GM21526 (cell line): ENCODE measurements around the gene AKNA.

Experiments used
- ATAC-seq: cut with Tn5 transposase; IDR thresholded peaks from one replicate; pipeline ENCODE4 v1.9.1; 2021; ENCODE audit warnings: moderate library complexity; ENCODE audit not compliant: unreplicated experiment, low FRiP score

The AKNA gene

DNA sequence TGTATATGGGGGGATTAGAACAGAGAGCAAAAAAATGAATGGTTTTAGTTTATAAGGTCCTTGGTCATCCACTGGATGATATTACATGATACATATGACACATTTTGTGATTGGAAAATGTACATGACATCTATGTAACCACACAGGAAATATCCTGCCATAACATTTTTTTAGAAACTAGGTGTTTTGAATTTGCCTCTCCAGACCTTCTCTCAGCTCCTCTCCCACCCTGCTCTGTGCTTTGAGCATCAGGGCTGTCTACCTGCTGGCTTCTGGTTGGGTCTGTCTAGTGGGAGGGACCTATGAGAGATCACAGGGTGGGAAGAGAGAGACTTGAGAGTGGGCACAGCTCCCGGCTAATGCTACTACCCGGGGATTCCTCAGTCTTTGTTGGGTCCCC lies 24.4 kb downstream of the AKNA start:
- no peak for ATAC-seq

DNA sequence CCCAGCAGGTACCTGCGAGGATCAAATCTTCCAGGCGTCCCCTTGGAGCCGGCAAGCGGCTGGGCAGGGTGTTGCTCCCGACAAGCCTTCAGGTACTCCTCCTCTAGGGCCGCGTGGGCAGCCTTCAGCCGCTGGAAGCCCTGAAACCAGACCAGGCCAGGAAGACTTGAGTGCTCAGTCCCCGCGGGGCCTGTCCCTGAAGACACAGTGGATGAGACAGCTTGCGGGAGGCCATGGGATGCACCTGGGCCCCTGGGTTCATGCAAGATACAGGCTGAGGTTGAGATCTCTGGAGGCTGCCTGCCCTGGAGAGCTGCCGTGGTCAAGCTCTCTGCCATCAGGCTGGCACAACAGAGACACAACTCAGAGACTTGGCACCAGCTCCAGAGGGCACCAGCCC lies 25.4 kb downstream of the AKNA start:
- ATAC-seq, result no peak

DNA sequence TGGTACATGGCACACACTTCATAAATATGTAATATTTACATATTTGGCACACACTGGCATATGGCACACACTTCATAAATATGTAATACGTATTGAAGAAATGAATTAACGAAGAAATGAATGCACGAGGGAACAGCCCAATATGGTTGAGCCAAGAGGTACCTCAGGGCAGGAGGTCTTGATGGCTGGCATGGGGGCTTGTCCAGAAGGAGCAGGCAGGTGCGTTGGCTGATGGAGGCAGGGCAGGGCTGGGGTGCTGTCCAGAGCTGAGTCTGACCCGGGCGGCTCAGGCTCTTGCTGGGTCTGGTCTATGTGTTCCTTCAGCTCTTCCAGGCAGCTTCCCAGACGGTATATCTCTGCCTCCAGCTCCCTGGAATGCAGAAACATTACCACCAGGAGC lies 26.2 kb downstream of the AKNA start:
- no peak for ATAC-seq

DNA sequence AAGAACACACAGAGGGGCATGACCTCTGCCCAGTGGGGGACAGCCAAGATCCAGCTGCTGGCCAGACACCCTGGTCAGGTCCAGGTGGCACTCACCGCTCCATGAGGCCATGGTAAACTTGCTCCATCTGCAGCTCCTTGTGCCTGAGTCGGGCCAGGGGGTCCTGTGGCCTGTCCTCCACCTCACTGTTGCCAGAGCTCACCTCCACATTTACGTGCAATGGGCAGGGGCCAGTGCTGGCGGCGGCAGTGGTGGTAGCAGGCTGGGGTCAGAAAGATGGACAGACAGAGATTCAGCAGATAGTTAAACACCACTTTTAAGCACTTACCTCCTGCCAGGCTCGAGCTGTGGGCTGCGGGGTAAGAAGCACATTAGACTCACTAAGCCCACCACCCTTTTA lies 28.0 kb downstream of the AKNA start:
- ATAC-seq, result no peak

DNA sequence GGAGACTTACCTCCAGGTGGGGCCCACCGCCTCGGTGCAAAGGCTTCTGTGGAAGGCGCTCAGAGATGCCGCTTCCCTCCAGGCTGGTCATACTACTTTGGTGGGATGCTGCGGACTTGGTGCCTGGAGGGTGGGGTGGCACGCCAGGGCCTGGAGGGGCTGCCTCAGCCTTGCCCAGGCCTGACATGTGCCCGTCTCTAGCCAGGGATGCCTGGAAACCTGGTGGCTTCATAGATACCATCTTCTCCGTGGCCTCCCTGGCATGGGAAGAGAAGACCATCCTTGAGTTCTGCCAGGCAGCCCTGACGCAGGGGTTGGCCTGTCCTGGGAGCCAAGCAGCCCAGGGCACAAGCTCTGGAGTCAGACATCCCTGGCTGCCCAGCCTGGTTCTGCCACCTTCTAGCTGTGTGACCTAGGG lies 29.9 kb downstream of the AKNA start:
- ATAC-seq, result no peak

DNA sequence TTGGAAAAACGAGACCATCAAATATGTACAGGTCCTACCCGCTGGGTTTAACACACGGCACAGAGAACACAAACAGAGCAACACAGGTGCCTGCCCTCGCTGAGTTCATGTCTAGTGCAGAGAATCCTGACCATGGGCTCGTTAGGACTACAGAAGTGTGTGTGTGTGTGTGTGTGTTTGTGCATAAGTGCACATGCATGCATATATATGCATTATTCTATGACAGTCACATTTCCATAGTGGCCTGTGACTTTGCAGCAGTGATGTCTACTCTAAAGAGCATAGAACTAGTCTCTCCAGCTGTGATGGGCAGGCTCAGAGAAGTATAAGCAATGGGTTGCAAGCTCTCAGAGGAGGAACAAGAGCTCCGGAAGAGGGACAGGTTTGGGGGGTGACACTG lies 30.4 kb downstream of the AKNA start:
- no peak for ATAC-seq

DNA sequence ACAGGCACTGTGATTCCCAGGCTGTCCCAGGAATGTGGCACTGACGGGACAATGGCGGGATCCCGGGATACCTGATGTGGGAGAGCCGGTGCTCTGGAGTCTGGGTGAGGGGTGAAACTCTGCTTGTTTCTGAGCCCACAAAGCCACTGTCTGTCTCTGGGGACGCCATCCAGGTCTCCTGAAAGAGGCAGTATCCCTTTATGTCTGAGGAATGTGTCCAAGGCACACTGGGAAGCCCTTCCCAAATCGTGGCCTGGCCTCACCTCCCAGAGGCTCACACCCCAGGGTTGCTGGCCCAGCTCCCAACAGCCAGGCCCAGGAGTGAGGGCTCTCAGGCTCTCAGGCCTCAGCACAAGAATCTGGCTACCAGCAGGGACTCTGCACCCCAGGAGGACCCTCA lies 31.0 kb downstream of the AKNA start:
- no peak for ATAC-seq

DNA sequence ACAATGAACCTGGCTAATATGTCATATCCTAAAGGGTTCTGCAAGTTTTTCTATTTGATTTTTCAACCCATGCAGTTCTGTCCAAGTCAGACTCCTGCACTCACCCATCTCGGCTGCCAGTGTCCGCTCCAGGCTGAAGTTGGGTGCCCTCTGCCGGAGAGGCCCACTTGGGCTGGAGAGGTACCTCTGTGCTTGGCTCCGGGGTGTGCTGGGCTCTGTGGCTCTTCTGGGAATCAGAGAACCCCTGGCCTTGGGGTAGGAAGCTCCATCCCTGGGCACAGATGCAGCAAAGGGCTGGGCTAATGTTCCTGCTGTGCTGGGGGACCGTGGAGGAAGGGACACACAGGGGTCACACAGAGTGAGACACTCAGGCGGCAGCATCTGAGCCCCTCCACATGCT lies 32.0 kb downstream of the AKNA start:
- ATAC-seq, result no peak

DNA sequence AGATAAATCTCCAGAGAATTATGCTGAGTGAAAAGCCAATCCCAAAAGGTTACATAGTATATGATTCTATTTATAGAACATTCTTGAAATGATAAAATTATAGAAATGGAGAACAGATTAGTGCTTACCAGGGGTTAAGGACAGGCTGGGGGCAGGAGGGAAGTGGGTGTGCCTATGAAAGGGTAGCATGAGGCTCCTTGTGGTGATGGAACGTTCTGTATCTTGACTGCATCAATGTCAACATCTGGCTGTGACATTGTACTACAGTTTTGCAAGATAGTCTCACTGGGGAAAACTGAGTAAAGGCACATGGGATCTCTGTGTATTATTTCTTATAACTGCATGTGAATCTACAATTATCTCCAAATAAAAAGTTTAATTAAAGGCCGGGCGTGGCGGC lies 35.9 kb downstream of the AKNA start:
- no peak for ATAC-seq

DNA sequence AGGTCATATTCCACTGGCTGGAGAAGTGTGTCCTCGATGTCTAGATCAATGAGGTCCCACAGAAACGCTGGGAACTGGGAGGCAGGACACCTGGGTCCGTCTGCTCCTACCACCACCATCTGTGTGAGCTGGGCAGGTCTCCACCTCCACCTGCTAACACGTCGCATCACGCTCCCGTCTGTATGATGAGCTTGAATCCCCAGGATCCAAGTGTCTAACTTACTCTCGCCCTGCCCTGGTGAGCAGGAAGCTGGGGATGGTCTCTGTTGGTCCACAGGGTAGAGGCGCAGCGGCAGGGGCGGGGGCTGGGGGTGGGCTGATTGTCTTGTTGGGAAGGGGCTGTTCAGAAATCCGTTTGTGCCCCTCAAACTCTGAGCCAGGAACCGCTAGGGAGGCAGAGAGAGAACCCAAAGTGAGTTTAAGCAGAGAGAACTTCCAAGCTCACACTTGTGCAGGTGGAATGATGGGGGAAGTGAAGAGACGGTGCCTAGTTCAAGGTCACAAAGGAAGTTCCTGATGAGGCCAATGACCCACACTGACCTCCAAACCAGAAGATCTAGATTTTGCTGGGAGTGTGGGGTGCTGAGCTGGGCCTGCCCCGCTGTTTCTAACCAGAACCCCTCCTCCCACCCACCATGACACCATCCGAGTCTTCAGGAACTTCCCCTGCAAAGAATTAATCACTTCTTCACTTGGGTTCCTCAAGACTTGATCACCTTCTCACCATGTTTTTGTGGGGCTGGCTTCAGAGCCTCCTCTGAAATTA lies 37.0 kb downstream of the AKNA start:
- no peak for ATAC-seq

DNA sequence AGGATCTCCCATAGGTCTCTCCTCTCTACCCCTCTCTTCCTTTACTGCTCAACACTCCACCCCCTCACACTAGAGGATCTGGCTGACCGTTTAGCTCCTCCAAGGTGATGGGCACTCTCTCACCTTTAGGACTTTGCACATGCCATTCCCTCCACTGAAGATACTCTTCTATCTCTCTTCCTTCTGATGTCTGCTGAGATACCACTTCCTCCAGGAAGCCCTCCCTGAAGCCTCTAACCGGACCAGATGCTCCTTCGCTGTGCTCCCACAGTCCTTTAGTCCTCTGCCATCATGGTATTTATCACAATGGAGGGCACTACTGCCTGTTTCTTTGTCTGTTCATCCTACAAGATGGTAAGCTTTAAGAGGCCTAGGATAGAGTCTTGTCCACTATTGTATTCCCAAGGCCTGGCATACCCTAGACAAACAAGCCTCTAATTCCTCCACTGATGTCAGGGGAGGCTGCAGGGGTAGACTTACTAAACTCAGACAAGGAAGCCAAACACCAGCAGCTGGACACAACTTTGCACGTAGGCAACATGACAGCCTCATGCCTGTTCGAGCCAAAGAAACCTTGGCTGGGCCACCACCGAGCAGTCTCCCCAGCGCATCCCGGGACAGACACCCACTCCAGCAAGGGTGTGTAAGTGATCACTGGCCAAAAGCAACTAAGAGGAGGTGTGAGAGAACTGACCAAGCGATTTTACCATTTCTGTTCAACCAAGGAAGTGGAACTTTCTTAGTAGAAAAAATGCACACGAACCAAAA lies 37.9 kb downstream of the AKNA start:
- ATAC-seq, result no peak

DNA sequence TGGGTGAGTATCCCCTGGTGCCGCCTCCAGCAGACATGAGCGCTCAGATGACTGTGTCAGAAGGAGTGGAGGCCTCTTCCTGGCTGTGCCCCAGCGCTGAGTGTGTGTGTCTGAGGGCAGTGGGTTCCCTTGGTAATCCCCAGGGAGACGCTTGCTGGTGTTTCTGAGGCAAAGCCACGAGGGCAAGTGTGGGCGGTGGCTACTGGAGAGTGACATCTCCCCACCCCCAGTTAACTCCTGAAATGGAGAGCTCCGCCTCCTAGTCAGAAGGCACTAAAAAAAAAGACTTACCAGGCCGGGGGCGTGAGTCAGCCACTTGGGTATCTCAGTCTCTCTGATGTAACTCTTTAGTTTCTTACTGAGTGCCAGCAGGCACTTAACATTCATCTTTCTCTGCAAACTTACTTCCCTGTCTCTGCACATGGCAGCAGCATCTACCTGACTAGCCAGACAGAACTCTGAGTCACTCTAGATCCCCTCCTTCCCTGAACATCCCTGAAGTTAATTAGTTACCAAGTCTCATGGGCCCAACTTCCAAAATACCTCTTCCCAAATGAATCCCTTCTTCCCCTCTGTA lies 38.8 kb downstream of the AKNA start:
- peak; percentile 70 for ATAC-seq

DNA sequence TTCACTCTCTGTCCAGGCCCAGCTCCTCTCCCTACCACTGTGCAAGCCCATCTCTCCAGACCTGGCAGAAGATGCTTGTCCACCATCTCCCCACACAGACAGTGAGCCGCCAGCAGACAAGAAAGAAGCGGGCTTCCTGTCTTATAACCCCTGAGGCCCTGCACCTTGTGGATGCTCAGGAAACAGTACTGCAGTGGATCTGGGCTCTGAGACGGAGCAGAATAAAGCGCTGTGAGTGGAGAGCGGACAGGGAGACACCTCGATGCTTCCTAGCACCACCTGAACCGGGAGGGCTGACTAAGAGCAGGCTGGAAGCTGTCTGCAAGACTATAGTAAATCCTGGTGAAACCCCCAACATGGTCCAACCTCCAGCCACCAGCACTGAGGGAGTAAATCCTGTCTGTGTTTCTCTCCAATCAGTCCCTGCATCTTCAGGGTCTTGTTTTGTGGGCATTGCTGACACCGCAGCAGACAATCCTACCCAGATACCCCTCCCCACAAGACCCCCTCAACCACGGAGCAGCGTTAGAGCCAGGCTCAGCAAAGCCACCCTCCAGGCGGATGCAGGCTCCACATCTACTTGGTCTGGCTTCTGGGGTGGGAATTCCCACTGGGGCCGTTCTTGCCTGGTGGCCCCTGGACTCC lies 39.4 kb downstream of the AKNA start:
- no peak for ATAC-seq

DNA sequence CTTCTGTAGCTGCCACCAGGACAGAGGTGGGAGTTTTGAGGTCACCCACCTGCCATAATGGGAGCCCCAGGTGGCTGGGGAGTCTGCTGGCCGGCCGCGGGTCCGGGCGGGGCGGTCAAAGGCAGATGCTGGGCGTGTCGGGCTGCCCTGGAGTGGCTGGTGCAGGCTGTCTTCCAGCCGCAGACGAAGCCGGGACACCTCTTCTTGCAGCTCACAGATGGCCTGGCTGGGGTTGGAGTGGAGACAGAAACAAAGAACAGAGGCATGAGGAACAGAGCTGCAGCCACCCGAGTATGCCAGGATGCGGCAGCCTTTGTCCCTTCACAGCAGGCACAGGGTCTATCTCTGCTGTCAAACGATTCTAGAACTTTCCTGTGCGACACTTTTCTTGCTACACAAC lies 40.1 kb downstream of the AKNA start:
- ATAC-seq, result no peak

DNA sequence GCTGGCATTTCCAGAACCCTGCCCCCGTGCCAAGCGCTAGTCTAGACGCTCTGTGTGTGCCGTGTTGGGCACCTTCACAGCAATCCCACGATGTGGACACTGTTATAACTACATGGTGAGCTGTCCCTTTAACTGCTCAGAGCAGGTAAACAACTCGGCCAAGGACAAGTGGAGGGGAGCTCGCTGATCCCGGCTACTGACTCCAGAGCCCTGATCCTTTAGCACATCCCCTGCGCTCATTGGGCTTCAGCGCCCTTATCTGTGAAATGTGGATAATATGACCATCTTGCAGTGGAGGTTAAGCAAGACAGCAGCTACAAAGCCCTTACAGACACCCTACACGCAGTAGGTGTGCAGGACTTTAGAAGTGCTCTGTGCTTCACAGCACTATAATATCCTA lies 41.6 kb downstream of the AKNA start:
- no peak for ATAC-seq

DNA sequence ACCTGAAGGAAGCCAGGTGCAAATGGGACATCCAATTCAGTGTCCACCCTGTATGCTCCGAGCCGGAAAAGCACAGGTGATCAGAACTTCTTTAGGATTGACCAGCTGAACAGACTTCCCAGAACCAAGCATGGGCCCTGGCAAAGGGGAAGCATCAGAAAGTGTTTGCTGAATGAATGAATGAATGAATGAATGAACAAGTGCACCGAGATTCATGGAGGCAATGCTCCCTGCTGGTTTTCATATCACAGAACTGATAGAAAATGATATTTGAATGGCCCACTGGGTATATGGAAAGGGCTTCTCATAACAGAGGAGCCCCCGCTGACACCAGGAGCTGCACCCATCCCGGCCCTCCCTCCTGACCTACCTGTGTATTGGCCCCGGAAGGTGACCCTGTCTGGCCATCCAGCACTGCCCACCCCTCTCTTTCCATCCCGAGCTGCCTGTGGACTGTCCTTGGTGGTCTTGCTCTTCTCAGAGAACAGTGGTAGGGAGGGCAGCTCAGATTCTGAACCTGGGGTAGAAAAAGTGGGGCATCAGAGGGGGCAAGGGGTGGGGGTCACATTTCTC lies 42.2 kb downstream of the AKNA start:
- no peak for ATAC-seq

DNA sequence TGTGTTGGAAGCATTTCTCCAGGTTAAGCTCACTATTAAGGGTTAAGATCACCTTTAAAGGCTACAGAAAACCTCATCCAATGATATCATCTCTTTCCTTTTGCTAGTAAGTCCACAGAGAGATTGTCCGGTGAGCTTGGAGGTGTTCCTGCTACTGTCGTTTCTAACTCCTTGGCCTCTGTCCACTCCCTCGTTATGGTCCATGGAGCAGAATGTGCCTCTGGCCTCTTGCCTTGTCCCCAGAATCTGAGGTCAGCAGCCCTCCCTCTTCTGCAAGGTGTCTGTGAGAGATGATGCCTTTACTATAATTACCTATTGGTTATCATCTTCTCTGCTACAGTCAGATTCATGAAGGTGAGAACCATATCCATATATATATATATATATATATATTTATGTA lies 43.1 kb downstream of the AKNA start:
- no peak for ATAC-seq

DNA sequence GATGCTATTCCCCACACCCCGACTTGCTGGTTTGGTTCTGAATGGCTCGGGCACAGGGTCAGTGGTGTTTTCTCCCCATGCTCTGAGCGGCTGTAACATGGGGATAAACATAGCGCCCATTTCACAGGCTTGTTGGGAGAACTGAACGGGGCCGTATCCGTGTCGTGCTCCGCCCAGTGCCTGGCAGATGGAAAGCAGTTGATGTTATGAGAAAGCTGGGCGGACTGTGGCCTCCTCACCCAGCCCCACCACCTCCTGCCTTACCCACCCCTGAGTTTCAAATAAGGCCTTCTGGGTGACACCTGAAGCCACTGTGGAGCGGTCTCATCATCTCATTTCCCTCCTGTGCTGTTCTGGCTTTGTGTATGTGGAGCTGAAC lies 43.6 kb downstream of the AKNA start:
- no peak for ATAC-seq

DNA sequence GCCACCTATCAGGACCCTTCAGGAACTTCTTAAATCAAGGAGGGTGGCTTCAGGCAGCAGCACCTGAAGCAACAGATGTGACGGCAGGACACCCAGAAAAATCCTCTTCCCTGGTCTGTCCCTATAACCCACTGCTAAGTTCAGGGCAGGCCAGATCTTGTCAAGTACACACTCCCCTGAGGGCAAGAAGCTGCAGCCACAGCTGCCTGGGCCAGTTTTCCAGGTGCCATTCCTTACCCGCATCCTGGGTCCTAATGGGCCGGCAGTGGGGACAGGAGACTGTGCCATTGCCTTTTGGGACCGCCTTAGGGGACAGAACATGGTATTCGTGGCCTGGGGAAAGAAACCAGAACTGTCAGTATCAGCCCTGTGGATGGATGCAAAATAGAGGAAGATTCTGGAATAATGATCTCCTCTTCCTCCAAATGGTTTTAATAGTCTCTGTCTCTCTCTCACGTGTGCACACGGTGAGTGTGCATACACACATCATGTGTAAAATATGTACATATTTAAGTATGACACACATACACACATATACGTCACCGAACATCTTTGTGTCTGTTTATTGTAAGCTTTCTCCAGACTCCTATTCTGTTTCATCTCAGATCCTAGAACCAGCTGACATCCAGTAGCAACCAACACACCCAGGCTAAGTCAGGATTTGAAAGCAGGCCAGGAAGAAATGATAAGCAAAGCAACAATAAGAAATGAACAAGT lies 44.2 kb downstream of the AKNA start:
- no peak for ATAC-seq

DNA sequence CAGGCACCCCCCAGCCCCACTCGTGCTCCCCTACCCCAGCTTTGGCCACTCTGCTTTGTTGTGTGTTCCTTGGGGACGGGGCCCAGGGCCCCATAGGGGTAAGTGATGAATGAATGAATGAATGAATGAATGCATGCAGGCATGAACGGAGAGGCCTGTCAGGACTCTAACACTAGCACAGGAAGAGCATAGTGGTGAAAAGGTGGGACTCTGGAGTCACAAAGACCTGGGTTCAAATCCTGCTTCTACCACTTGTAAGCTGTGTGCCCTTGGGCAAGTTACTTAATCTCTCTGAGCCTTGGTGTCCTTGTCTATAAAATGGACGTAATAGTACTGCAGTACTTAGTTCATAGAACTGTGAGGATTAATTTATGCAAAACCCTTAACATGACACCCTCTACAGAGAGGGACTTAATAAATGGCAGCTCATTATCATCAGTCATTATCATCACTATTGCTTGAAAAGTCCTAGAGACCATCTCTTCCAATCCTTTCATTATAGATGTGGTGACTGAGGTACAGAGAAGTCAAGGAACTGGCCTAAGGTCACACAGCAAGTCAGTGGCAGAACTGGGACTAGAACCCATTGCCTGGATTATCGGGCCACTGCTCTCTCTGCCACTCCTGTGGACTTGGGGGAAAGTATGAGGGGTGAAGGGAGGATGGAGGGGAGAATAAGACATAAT lies 44.9 kb downstream of the AKNA start:
- no peak for ATAC-seq
